Stimulated activated CD4-positive, alpha-beta T cell treated with anti-CD3 and anti-CD28 coated beads, Interleukin-4, amount 100 ng/mL, for 24 hours (primary cell): ENCODE data around the gene LRRC75A.
"Not testable (repeated sequence)": the region's sequence is repeated elsewhere in the genome, so short reads cannot be mapped to it uniquely, and the experiment has no call there.

ENCODE experiments used
- DNase-seq: peaks from one replicate; pipeline ENCODE4 v3.0.0-alpha.2; 2020

The LRRC75A gene

GRCh38 chr17:16468428-16468992 lies 23.5 kb downstream of the LRRC75A start:
- DNase-seq: no peak

GRCh38 chr17:16467886-16468285 lies 24.1 kb downstream of the LRRC75A start:
- DNase-seq: no peak

- no peak for DNase-seq
These were observed 24.9 kb downstream of the LRRC75A start for GRCh38 chr17:16467044-16467443.

- DNase-seq: no peak
These were observed 25.6 kb downstream of the LRRC75A start for GRCh38 chr17:16466407-16466806.

GRCh38 chr17:16465861-16466338 lies 26.1 kb downstream of the LRRC75A start:
- no peak for DNase-seq

- DNase-seq: no peak
These were observed 27.0 kb downstream of the LRRC75A start for GRCh38 chr17:16465052-16465312.

- DNase-seq: no peak
These were observed 27.5 kb downstream of the LRRC75A start for GRCh38 chr17:16464303-16465051.

GRCh38 chr17:16463358-16464302 lies 28.4 kb downstream of the LRRC75A start:
- no peak for DNase-seq

- DNase-seq: no peak
These were observed 29.7 kb downstream of the LRRC75A start for GRCh38 chr17:16462070-16462864.

GRCh38 chr17:16461606-16461866 lies 30.5 kb downstream of the LRRC75A start:
- DNase-seq: no peak

- DNase-seq: no peak
These were observed 31.0 kb downstream of the LRRC75A start for GRCh38 chr17:16460796-16461605.

- no peak for DNase-seq
These were observed 32.0 kb downstream of the LRRC75A start for GRCh38 chr17:16459855-16460550.

- no peak for DNase-seq
These were observed 32.7 kb downstream of the LRRC75A start for GRCh38 chr17:16459271-16459670.

- DNase-seq: no peak
These were observed 35.2 kb downstream of the LRRC75A start for GRCh38 chr17:16456742-16457316.

GRCh38 chr17:16455997-16456741 lies 35.8 kb downstream of the LRRC75A start:
- DNase-seq: no peak

GRCh38 chr17:16453493-16453851 lies 38.5 kb downstream of the LRRC75A start:
- DNase-seq: no peak

- not testable (repeated sequence) for DNase-seq
These were observed 39.7 kb downstream of the LRRC75A start for GRCh38 chr17:16452268-16452667.

GRCh38 chr17:16450028-16450427 lies 42.0 kb downstream of the LRRC75A start:
- DNase-seq: no peak

GRCh38 chr17:16449121-16449570 lies 42.8 kb downstream of the LRRC75A start:
- no peak for DNase-seq

GRCh38 chr17:16448490-16448889 lies 43.5 kb downstream of the LRRC75A start:
- DNase-seq: no peak
